Glomerular visceral epithelial cell (primary cell): Measurements from ENCODE around the gene ADCY6.
"Not testable (repeated sequence)": the region's sequence is repeated elsewhere in the genome, so short reads cannot be mapped to it uniquely, and the experiment has no call there.

ENCODE experiments used
- DNase-seq: peaks from one replicate; pipeline ENCODE4 v3.0.0-alpha.2; 2016; ENCODE audit errors: extremely low spot score

The ADCY6 gene

GRCh38 chr12:48750769-48751356, 38.0 kb downstream of the ADCY6 start:
- no peak for DNase-seq

GRCh38 chr12:48750215-48750614, 38.7 kb downstream of the ADCY6 start:
- DNase-seq = no peak

- no peak for DNase-seq
These were observed 44.5 kb downstream of the ADCY6 start for GRCh38 chr12:48744251-48745008.

- DNase-seq = no peak
These were observed 49.1 kb downstream of the ADCY6 start for GRCh38 chr12:48739618-48740269.

GRCh38 chr12:48736456-48736855, 52.4 kb downstream of the ADCY6 start:
- no peak for DNase-seq

DNA sequence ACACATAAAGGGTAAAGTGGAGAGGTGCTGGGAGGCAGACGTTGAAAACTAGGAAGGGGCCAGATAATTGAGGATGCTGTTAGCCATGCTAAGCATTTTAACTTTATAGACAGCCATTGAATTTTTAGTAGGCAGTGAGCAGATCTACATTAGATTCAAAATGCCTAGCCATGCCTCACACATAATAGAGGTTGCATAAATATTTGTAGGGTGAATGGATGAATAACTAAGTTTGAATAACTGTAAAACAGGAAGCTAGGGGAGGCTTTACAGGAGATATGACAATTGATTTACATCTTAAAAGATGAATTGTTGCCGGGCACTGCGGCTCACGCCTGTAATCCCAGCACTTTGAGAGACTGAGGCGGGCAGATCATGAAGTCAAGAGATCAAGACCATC, 60.1 kb downstream of the ADCY6 start:
- no peak for DNase-seq

DNA sequence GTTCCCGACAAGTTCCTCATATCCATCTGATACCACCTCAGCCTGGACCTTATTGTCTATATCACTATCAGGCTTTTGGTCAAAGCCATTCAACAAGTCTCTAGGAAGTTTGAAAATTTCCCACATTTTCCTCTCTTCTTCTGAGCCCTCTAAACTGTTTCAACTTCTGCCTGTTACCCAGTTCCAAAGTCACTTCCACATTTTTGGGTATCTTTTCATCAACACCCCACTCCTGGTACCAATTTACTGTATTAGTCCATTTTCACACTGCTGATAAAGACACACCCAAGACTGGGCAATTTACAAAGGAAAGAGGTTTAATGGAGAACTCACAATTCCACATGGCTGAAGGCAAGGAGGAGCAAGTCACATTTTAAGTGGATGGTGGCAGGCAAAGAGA, 68.2 kb downstream of the ADCY6 start:
- DNase-seq = not testable (repeated sequence)

DNA sequence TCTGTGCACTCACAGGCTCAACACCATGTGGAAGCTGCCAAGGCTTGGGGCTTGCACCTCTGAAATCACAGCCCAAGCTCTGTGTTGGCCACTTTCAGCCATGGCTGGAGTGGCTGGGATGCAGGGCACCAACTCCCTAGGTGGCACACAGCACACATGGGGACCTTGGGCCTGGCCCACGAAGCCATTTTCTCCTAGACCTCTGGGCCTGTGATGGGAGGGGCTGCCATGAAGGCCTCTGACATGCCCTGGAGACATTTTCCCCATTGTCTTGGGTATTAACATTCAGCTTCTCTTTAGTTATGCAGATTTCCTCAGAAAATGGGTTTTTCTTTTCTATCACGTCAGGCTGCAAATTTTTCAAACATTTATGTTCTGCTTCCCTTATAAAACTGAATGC, 68.7 kb downstream of the ADCY6 start:
- DNase-seq = not testable (repeated sequence)

DNA sequence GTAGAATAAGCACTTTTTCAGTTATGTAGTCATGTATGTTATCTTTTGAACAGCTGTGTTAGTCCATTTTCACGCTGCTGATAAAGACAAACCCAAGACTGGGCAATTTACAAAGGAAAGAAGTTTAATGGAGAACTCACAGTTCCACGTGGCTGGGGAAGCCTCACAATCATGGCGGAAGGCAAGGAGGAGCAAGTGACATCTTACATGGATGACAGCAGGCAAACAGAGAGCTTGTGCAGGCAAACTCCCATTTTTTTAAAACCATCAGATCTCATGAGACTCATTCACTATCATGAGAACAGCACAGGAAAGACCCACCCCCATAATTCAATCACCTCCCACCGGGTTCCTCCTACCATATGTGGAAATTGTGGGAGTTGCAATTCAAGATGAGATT, 69.9 kb downstream of the ADCY6 start:
- not testable (repeated sequence) for DNase-seq

- no peak for DNase-seq
These were observed 71.6 kb downstream of the ADCY6 start for GRCh38 chr12:48717252-48717695.

- DNase-seq = peak; percentile 99
These were observed 72.2 kb downstream of the ADCY6 start, which contains the start of gene CCNT1 for GRCh38 chr12:48716493-48717251. Gene CCNT1 (minus strand): TSS chr12:48716707. CDS start chr12:48716675, 32 bp downstream.
